OCI-LY7 (cell line): ENCODE results near the gene GPR15. TPM values are rescaled to one million over a fixed set of nuclear protein-coding genes. Genes with fewer than 3 reads are reported as not detected.

ENCODE experiments used
- BruUV-seq: library from RNA; stranded (reverse); fragments of 400-500 nt; replicated peaks from 2 replicates; lab custom pipeline; 2021; lab: Mats Ljungman, UMichigan
- CTCF ChIA-PET: fragments of 300-600 bp; sonication (Branson Sonifier 250); formaldehyde crosslinking; loops from one replicate; lab custom pipeline; 2022; ENCODE audit warnings: antibody characterized with exemption; ENCODE audit not compliant: unreplicated experiment; lab: Charles Lee
- POLR2A ChIA-PET: fragments of 300-600 bp; sonication (Branson Sonifier 250); formaldehyde crosslinking; loops from one replicate; lab custom pipeline; 2022; ENCODE audit warnings: antibody characterized with exemption; lab: Charles Lee
- DNase-seq: peaks from one replicate; pipeline ENCODE4 v3.0.0-alpha.2; 2015; ENCODE audit warnings: low spot score
- H2AFZ ChIP-seq: fragments of 200-600 bp; sonication (generic), shearing (Covaris generic); 2 replicates; pipeline ENCODE4 v1.6.1; 2014; ENCODE audit warnings: mild to moderate bottlenecking, antibody characterized with exemption, low read length, moderate library complexity
- H3K27ac ChIP-seq: fragments of 200-600 bp; sonication (generic); 2 replicates; pipeline ENCODE4 v1.5.1; 2014; ENCODE audit warnings: mixed run types, low read depth, mild to moderate bottlenecking, moderate library complexity, low read length, inconsistent platforms; ENCODE audit not compliant: poor library complexity, severe bottlenecking
- H3K36me3 ChIP-seq: fragments of 200-600 bp; sonication (generic); 2 replicates; pipeline ENCODE4 v1.6.1; 2014; ENCODE audit warnings: mild to moderate bottlenecking, antibody characterized with exemption, low read length, moderate library complexity, mixed read lengths; ENCODE audit not compliant: insufficient read depth
- H3K4me1 ChIP-seq: fragments of 200-600 bp; sonication (generic); 2 replicates; pipeline ENCODE4 v1.5.1; 2014; ENCODE audit warnings: mild to moderate bottlenecking, low read length; ENCODE audit not compliant: insufficient read depth, poor library complexity, severe bottlenecking
- H3K4me2 ChIP-seq: fragments of 200-600 bp; sonication (generic); 2 replicates; pipeline ENCODE4 v1.6.1; 2014; ENCODE audit warnings: mild to moderate bottlenecking, low read length
- H3K4me3 ChIP-seq: fragments of 200-600 bp; sonication (generic); 2 replicates; pipeline ENCODE4 v1.5.1; 2014; ENCODE audit warnings: mild to moderate bottlenecking, low read depth, low read length; ENCODE audit not compliant: poor library complexity, severe bottlenecking
- H3K79me2 ChIP-seq: fragments of 200-600 bp; sonication (generic); 2 replicates; pipeline ENCODE4 v1.6.1; 2016; ENCODE audit warnings: low read depth, mild to moderate bottlenecking, low read length, moderate library complexity, mixed read lengths; ENCODE audit not compliant: insufficient read depth
- H3K9me2 ChIP-seq: fragments of 200-600 bp; sonication (generic); 2 replicates; pipeline ENCODE4 v1.6.1; 2016; ENCODE audit warnings: mild to moderate bottlenecking, low read length, mixed read lengths; ENCODE audit not compliant: insufficient read depth
- H3K9me3 ChIP-seq: fragments of 200-600 bp; sonication (generic); 2 replicates; pipeline ENCODE4 v1.6.1; 2014; ENCODE audit warnings: mild to moderate bottlenecking, mixed run types, low read length, mixed read lengths
- H4K20me1 ChIP-seq: fragments of 200-600 bp; sonication (generic); 2 replicates; pipeline ENCODE4 v1.6.1; 2014; ENCODE audit warnings: mild to moderate bottlenecking, antibody characterized with exemption, low read length, moderate library complexity, mixed read lengths; ENCODE audit not compliant: insufficient read depth
- EZH2phosphoT487 ChIP-seq: fragments of 200-600 bp; sonication (generic); IDR thresholded peaks from 2 replicates; pipeline ENCODE4 v1.6.1; 2018; ENCODE audit warnings: low read depth, borderline replicate concordance, mild to moderate bottlenecking, mixed run types, antibody characterized with exemption, low read length, moderate library complexity, mixed read lengths
- intact Hi-C: fragments of 100-400 bp; cut with micrococcal nuclease; formaldehyde crosslinking; loops from one replicate; pipeline ENCODE4 v1.10.0; 2022; ENCODE audit not compliant: unreplicated experiment
- total RNA-seq, 2 experiments: library from RNA; depleted of rRNA in 1 of 2; stranded (reverse); fragments of >200 nt in 1 of 2; shearing (Covaris generic) in 1 of 2; gene quantifications; 2 replicates each; pipeline ENCODE4 v1.2.3, GENCODE V29; 2014 to 2022
- TF ChIP-seq, protein P1 (sequence below): fragments of 200-600 bp; sonication (generic); conservative IDR thresholded peaks from 2 replicates; pipeline ENCODE4 v1.5.1; 2014; ENCODE audit warnings: mild to moderate bottlenecking, antibody characterized with exemption, low read length, moderate library complexity, mixed read lengths

The GPR15 gene
- total RNA-seq, 2 experiments from 2014 or later, result 29.8 to 32.0 TPM

DNA sequence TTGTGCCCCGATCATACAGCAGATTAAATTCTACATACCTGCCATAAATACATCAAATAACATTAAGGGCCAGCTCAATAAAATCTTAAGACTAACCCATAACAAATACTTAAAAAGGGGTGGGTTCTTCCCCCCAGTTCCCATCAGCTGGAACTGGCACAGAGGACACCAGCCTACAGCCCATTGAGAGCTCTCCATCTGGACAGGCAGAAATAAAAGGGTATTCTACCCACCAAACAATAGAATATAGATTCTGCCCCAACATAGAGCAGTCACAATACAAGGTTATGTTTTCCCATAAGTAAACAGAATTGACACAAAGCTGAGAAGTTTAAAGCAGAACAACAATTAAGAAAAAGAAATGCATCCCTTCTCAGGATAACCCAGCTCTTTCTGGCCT lies 49.7 kb downstream of the GPR15 start:
- POLR2A ChIA-PET, result interaction anchor here (0.6 to 1.0 kb wide), 2 partner anchors 11 to 177 kb away, joined by 3 to 4 read pairs; no protein-coding TSS in a partner anchor
- Histone ChIP-seq H3K4me2 (no peak overlapping the region), H3K79me2 (no peaks in the 10 kb centered on the region)

DNA sequence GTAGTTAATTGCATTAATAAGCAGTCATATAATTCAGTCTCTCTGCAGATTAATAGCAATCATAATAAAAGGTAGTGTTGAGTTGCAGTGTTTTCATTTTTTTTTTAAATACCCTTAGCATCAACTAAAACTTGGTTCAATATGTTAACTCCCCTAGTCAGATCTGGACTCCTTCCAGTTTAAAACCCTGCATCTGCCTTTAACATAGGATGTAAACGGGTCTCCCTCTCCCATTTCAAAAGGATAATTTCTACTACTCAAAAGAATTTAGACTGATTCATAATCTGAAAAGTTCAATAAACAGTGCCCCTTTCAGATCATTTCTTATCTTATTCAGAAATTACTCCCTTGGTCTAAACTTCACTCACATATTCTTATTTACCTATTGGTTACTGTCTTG lies 50.3 kb downstream of the GPR15 start:
- intact Hi-C loops, result loop anchor here (5.0 kb wide), 1 partner anchor 550 kb away; no protein-coding TSS in a partner anchor
- ChIA-PET POLR2A (interaction anchor here (0.6 to 1.0 kb wide), 2 partner anchors 10 to 177 kb away, joined by 3 to 4 read pairs; no protein-coding TSS in a partner anchor), CTCF (interaction anchor here (0.5 kb wide), 1 partner anchor 544 kb away, joined by 3 read pairs; no protein-coding TSS in a partner anchor)
- Histone ChIP-seq H3K4me1 (no peaks in the 10 kb centered on the region), H4K20me1 (no peaks in the 10 kb centered on the region), H3K79me2 (no peaks in the 10 kb centered on the region), H3K27ac (no peak overlapping the region), H3K4me2 (no peak overlapping the region), H3K9me2 (no peaks in the 10 kb centered on the region), H2AFZ (no peak overlapping the region), H3K36me3 (peaks cover 6% of the 10 kb centered on the region; the same call in 1 of the 2 replicates), H3K4me3 (no peak overlapping the region), H3K9me3 (no peaks in the 10 kb centered on the region)
- no peak for DNase-seq
- TF ChIP-seq EZH2phosphoT487, result no peak
- TF ChIP-seq, protein P1, sequence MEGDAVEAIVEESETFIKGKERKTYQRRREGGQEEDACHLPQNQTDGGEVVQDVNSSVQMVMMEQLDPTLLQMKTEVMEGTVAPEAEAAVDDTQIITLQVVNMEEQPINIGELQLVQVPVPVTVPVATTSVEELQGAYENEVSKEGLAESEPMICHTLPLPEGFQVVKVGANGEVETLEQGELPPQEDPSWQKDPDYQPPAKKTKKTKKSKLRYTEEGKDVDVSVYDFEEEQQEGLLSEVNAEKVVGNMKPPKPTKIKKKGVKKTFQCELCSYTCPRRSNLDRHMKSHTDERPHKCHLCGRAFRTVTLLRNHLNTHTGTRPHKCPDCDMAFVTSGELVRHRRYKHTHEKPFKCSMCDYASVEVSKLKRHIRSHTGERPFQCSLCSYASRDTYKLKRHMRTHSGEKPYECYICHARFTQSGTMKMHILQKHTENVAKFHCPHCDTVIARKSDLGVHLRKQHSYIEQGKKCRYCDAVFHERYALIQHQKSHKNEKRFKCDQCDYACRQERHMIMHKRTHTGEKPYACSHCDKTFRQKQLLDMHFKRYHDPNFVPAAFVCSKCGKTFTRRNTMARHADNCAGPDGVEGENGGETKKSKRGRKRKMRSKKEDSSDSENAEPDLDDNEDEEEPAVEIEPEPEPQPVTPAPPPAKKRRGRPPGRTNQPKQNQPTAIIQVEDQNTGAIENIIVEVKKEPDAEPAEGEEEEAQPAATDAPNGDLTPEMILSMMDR, result no peak
- BruUV-seq, result no TSS peak

More for the DNA sequence above, 49.7 kb downstream of the GPR15 start:
- Histone ChIP-seq H2AFZ (no peak overlapping the region), H3K36me3 (peaks cover 6% of the 10 kb centered on the region; the same call in 1 of the 2 replicates), H3K4me1 (no peaks in the 10 kb centered on the region), H3K9me2 (no peaks in the 10 kb centered on the region), H3K27ac (no peak overlapping the region), H3K4me3 (no peak overlapping the region), H3K9me3 (no peaks in the 10 kb centered on the region), H4K20me1 (no peaks in the 10 kb centered on the region)
- BruUV-seq, result no TSS peak
- DNase-seq, result no peak
- intact Hi-C loops, result loop anchor here (5.0 kb wide), 1 partner anchor 549 kb away; no protein-coding TSS in a partner anchor
- no peak for TF ChIP-seq EZH2phosphoT487
- TF ChIP-seq, protein P1, result no peak
- CTCF ChIA-PET, result interaction anchor here (0.5 kb wide), 1 partner anchor 544 kb away, joined by 3 read pairs; no protein-coding TSS in a partner anchor

DNA sequence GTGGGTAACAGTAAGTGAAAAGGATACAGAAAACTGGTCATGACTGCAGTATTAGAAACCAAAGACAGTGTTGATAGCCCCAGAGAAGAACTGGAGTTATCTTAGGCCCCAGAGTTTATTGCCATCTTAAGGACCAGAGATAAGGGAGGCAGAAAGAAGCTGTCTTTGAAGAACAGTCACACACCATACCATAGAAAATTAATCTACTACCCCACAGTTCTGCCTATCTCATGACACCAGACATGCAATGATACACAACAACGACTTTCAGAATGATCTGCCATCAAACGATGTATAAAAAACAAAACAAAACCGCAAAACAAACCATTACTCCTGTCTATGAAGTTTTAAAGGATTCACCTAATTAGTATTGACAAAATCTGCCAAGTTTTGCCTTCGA lies 52.0 kb downstream of the GPR15 start:
- Histone ChIP-seq H3K36me3 (no peaks in the 10 kb centered on the region), H3K9me3 (no peaks in the 10 kb centered on the region), H4K20me1 (no peaks in the 10 kb centered on the region), H3K9me2 (no peaks in the 10 kb centered on the region), H2AFZ (no peak overlapping the region), H3K27ac (no peak overlapping the region), H3K4me2 (no peak overlapping the region), H3K4me1 (no peaks in the 10 kb centered on the region), H3K4me3 (no peak overlapping the region), H3K79me2 (no peaks in the 10 kb centered on the region)
- TF ChIP-seq, protein P1, result no peak
- no peak for TF ChIP-seq EZH2phosphoT487
- ChIA-PET POLR2A (no interaction called here), CTCF (no interaction called here)
- no TSS peak for BruUV-seq
- DNase-seq, result no peak
- intact Hi-C loops, result loop anchor here (5.0 kb wide), 1 partner anchor 551 kb away; no protein-coding TSS in a partner anchor
